ENCODE measurements around the gene TCEAL3. TPM values are rescaled to one million over a fixed set of nuclear protein-coding genes. Genes with fewer than 3 reads are reported as not detected.
"Not testable (repeated sequence)": the region's sequence is repeated elsewhere in the genome, so short reads cannot be mapped to it uniquely, and the experiment has no call there.

TCEAL3 gene
- total and polyA plus RNA-seq, 9 of the 15 experiments (the other 6 are each of a cell fraction or from before 2014, with no cell fraction given) = not detected

- CTCF ChIA-PET (ENCODE audit: low intra/inter-chr PET ratio); H3K79me2 ChIP-seq (ENCODE audit: control insufficient read depth, insufficient read depth, low read length); H4K20me1 ChIP-seq (replicated peaks; ENCODE audit: control insufficient read depth, insufficient read depth, low read length); H3K9ac ChIP-seq (ENCODE audit: insufficient read depth in 1 of 2, low read depth in 2 of 2, low read length in 2 of 2); H3K9me3 ChIP-seq (replicated peaks; ENCODE audit: control insufficient read depth, insufficient read depth, low read depth, low read length); BruUV-seq (replicated peaks); H3K36me3 ChIP-seq (ENCODE audit: control insufficient read depth, insufficient read depth, low read length); H3K27ac ChIP-seq (ENCODE audit: extremely low read depth, low read depth, low read length); H3K27me3 ChIP-seq (ENCODE audit: control insufficient read depth in 2 of 2, insufficient read depth in 2 of 2, low read length in 2 of 2); H3K9me1 ChIP-seq (ENCODE audit: control insufficient read depth, insufficient read depth, low read length); H3K4me1 ChIP-seq (replicated peaks in 1 of 2; ENCODE audit: control insufficient read depth in 2 of 2, insufficient read depth in 2 of 2, low read length in 2 of 2); H3K4me2 ChIP-seq (ENCODE audit: insufficient read depth, low read length); H3K4me3 ChIP-seq; ATAC-seq; DNase-seq (ENCODE audit: extremely low read depth in 1 of 4, low spot score in 3 of 4); FAIRE-seq; in situ Hi-C loops (cut with MboI); intact Hi-C loops (cut with micrococcal nuclease); H2AFZ ChIP-seq (ENCODE audit: low read depth, low read length): not testable (repeated sequence)
- POLR2A ChIA-PET = interaction anchor here (1.4 kb wide), 1 partner anchor 11 kb away, joined by 4 read pairs; no protein-coding TSS in a partner anchor
- peak; percentile 32; the same call in 1 of the 2 replicates for TF ChIP-seq FOSL1 (tag; conservative IDR thresholded peaks at IDR 0.05)
- 10% methylated on average over 6 of the region's 7 CpGs for WGBS (ENCODE audit: insufficient coverage, low coverage, missing lambda C conversion rate)
These were observed 47.7 kb downstream of the TCEAL3 start for GRCh38 chrX:103655230-103656000.

GRCh38 chrX:103656617-103657016 is 48.9 kb downstream of the TCEAL3 start:
- Histone ChIP-seq H3K27ac (ENCODE audit: extremely low read depth, low read depth, low read length) (no peak overlapping the region), H2AFZ (ENCODE audit: low read depth, low read length) (no peak overlapping the region)
- 5% methylated on average over 3 of the region's 3 CpGs for WGBS (ENCODE audit: insufficient coverage, low coverage, missing lambda C conversion rate)
- TF ChIP-seq KAT8 (IDR thresholded peaks at IDR 0.05; ENCODE audit: low read depth) = no peak
- TF ChIP-seq CHAMP1 (IDR thresholded peaks at IDR 0.05) = no peak
- no peak for TF ChIP-seq STAT5A (IDR thresholded peaks at IDR 0.05; ENCODE audit: borderline replicate concordance, low read length)
- TF ChIP-seq, protein P1, sequence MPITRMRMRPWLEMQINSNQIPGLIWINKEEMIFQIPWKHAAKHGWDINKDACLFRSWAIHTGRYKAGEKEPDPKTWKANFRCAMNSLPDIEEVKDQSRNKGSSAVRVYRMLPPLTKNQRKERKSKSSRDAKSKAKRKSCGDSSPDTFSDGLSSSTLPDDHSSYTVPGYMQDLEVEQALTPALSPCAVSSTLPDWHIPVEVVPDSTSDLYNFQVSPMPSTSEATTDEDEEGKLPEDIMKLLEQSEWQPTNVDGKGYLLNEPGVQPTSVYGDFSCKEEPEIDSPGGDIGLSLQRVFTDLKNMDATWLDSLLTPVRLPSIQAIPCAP (CRISPR knock-in tag; IDR thresholded peaks at IDR 0.05; ENCODE audit: borderline replicate concordance) = no peak
- TF ChIP-seq HNRNPK (IDR thresholded peaks at IDR 0.05; ENCODE audit: low read depth, low read length, poor library complexity, severe bottlenecking) = no peak
- TF ChIP-seq BCOR (IDR thresholded peaks at IDR 0.05) = no peak
- no peak for TF ChIP-seq C11orf30 (IDR thresholded peaks at IDR 0.05; ENCODE audit: low read depth)
- no peak for TF ChIP-seq YBX1 (IDR thresholded peaks at IDR 0.05)
- TF ChIP-seq ZNF586 (CRISPR knock-in tag; conservative IDR thresholded peaks at IDR 0.05) = no peak
- no peak for TF ChIP-seq CSDE1 (IDR thresholded peaks at IDR 0.05)

More at GRCh38 chrX:103656617-103657016, 48.9 kb downstream of the TCEAL3 start:
- in situ Hi-C loops (cut with MboI) (no loop called here), intact Hi-C loops (cut with micrococcal nuclease) (no loop called here)
- Histone ChIP-seq H3K4me2 (ENCODE audit: insufficient read depth, low read length) (no peak overlapping the region), H3K4me1 (replicated peaks in 1 of 2; ENCODE audit: control insufficient read depth in 2 of 2, insufficient read depth in 2 of 2, low read length in 2 of 2) (no peaks in the 10 kb centered on the region), H3K9me1 (ENCODE audit: control insufficient read depth, insufficient read depth, low read length) (no peaks in the 10 kb centered on the region), H3K4me3 (no peak overlapping the region), H3K36me3 (ENCODE audit: control insufficient read depth, insufficient read depth, low read length) (no peaks in the 10 kb centered on the region), H3K79me2 (ENCODE audit: control insufficient read depth, insufficient read depth, low read length) (no peaks in the 10 kb centered on the region), H3K9ac (ENCODE audit: insufficient read depth in 1 of 2, low read depth in 2 of 2, low read length in 2 of 2) (no peak overlapping the region), H3K9me3 (replicated peaks; ENCODE audit: control insufficient read depth, insufficient read depth, low read depth, low read length) (no peaks in the 10 kb centered on the region), H3K27me3 (ENCODE audit: control insufficient read depth in 2 of 2, insufficient read depth in 2 of 2, low read length in 2 of 2) (no peaks in the 10 kb centered on the region), H4K20me1 (replicated peaks; ENCODE audit: control insufficient read depth, insufficient read depth, low read length) (no peaks in the 10 kb centered on the region)
- FAIRE-seq (no peak), ATAC-seq (no peak), DNase-seq (ENCODE audit: extremely low read depth in 1 of 4, low spot score in 3 of 4) (no peak)
- no TSS peak for BruUV-seq (replicated peaks)
- CTCF ChIA-PET (ENCODE audit: low intra/inter-chr PET ratio) = interaction anchor here (0.7 kb wide), 1 partner anchor 455 kb away, joined by 3 read pairs; no protein-coding TSS in a partner anchor
- POLR2A ChIA-PET = interaction anchor here (0.6 to 1.4 kb wide), 2 partner anchors 10 to 22 kb away, joined by 3 to 4 read pairs; no protein-coding TSS in a partner anchor
